H54 (cell line): Measurements from ENCODE around the gene BRPF3.
"Not testable (repeated sequence)": the region's sequence is repeated elsewhere in the genome, so short reads cannot be mapped to it uniquely, and the experiment has no call there.

Experiments
- DNase-seq: peaks from one replicate; pipeline ENCODE4 v3.0.0; 2011; ENCODE audit warnings: low spot score, mixed read lengths; ENCODE audit not compliant: insufficient read length
- FAIRE-seq: peaks from 3 replicates; lab custom pipeline; 2011; peaks lifted over from hg19 to GRCh38; lab: Jason Lieb, UNC
- POLR2A ChIP-seq: IDR thresholded peaks from 2 replicates; pipeline ENCODE4 v1.6.1; 2011; ENCODE audit warnings: low read depth, mild to moderate bottlenecking, low read length

The BRPF3 gene

DNA sequence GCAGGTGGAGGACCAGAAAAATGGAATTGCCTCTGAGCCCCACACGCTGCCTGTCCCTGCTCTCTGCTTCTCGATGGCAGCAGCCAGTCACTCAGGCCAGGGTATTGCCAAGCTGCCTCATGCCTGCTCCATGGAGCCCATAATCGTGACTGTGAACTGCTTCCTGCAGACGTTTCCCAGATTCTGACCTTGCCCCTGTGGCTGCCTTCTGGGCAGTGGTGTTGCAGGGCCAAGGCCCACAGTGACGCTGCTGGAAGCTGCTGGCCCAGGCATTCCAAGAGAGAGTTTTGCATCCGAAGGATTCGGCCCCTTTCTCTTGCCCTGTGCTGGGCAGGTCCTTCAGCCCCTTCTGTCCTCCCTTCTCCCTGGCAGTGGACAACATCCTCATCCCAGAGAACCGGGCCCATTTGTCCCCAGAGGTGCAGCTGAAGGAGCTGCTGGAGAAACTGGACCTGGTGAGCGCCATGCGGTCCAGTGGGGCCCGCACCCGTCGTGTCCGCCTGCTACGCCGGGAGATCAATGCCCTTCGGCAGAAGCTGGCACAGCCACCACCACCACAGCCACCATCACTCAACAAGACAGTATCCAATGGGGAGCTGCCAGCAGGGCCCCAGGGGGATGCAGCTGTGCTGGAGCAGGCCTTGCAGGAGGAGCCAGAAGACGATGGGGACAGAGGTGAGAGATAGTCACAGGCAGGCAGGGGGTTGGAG, 14.5 kb downstream of the BRPF3 start:
- TF ChIP-seq POLR2A: no peak
- DNase-seq (no peak), FAIRE-seq (no peak)

DNA sequence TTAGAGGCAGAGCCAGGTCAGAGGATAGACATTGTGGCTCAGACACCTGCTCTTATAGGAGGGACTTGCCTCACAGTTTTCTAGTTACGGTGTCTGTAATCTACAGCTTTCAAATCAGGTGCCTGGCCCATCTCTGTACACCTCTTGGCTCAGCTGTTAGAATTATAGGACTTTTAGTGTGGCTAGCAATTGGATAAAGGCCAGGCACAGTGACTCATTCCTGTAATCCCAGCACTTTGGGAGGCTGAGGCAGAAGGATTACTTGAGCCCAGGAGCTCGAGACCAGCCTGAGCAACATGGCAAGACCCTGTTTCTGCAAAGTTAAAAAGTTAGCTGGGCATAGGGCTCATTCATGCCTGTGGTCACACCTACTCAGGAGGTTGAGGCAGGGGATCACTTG, 20.0 kb downstream of the BRPF3 start:
- DNase-seq (no peak), FAIRE-seq (no peak)
- no peak for TF ChIP-seq POLR2A

DNA sequence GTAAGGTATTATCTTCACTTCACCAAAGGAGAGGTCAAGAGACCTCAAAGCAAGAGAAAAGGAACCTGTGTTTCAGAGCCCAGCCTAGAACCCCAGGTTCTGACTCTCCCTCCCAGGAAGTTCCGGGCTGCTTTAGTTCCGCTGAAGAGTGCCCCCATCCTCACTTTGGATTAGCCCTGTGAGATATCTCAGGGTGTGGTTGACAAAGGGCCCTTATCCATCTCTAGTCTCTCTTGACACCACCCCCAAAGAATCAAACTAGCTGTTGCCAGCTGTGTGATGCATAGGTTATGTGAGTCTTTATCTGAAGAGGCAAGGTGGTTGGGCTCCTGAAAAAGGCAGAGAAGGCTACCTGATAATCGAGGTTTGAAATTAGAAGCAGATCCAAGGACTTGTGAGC, 20.6 kb downstream of the BRPF3 start:
- DNase-seq (no peak), FAIRE-seq (no peak)
- no peak for TF ChIP-seq POLR2A

DNA sequence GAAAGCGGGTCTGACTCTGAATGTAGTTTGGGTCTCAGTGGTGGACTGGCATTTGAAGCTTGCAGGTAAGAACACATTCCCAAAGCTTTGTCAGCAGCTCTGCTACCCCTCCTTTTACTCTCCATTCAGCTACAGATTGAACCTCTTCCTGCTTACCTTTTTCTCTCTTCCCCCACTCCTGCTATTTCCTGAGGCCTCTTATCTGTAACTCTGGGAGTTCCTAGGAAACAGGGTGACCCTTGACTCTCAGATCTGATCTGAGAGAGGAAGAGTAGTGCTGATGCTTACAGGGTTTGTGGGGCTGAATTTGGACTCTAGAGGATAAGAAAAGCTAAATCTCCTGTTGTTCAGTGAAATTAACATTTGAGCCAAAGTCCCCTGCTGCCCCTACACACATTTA, 21.4 kb downstream of the BRPF3 start:
- no peak for TF ChIP-seq POLR2A
- DNase-seq: no peak
- FAIRE-seq: no peak

DNA sequence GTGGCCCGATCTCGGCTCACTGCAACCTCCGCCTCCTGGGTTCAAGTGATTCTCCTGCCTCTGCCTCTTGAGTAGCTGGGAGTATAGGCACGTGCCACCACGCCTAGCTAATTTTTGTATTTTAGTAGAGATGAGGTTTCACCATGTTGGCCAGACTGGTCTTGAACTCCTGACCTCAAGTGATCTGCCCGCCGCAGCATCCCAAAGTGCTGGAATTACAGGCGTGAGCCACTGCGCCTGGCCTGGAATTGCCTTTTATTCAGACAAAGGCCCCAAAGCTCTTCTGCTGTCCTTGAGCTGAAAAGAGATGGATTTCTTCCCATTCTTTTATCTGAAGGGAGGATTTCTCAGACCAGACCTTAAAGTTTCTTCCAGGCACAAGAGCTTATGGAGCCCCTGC, 22.0 kb downstream of the BRPF3 start:
- not testable (repeated sequence) for FAIRE-seq, DNase-seq

DNA sequence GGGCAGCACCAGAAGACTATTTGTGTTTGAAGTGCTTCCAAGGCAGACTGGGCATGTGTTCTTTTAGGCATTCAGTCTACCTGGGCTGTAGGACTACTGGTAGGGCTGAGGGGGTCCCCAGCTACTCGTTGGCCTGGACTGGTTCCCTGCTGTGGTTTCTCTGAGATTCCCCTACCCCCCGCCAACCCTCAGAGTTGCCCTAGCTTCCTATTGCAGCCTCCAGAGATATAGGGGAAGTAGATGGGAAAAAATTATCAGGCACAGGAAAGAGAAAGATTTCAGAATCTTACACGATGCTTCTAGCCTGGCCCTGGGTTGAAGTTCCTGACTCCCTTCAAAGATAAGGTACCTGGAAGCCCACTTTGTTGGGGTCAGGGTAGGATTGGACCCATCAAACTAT, 22.5 kb downstream of the BRPF3 start:
- TF ChIP-seq POLR2A: no peak
- DNase-seq: no peak
- FAIRE-seq: no peak

DNA sequence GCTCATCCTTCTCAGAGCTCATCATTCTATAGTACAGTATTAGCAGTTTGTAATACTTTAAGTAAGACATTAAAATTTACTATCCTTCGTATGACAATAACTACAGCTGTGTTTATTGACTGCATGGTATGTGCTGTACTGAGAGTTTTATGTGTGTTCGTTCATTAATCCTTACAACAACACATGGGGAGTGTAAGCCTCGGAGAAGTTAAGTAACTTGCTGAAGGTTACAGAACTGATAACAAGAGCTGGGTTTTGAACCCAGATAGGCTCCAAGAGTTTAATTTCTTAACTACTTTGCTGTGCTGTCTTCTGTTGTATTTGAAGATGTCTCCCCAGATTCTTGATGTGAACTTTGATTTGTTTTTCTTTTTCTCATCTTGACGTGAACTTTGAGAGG, 23.7 kb downstream of the BRPF3 start:
- DNase-seq (no peak), FAIRE-seq (no peak)
- TF ChIP-seq POLR2A: no peak

DNA sequence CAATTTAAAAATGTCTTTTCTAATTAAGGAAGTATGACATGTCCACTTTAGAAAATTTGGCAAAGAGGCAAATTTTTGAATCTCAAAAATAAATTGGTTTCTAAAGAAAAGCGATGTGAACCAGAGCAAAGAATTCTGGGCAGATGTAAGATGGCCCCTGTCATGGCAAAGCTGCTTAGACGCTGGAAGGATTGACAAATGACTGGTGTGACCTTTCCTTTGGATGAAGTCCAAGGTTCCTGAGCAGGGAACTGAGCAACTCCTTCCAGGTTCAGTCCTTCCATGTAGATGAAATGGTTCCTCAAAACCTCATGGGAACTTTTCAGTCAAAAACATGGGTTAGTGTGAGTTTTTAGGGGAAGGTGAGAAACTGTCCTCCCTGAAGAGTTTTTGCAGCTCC, 25.1 kb downstream of the BRPF3 start:
- no peak for FAIRE-seq
- TF ChIP-seq POLR2A: no peak
- no peak for DNase-seq

DNA sequence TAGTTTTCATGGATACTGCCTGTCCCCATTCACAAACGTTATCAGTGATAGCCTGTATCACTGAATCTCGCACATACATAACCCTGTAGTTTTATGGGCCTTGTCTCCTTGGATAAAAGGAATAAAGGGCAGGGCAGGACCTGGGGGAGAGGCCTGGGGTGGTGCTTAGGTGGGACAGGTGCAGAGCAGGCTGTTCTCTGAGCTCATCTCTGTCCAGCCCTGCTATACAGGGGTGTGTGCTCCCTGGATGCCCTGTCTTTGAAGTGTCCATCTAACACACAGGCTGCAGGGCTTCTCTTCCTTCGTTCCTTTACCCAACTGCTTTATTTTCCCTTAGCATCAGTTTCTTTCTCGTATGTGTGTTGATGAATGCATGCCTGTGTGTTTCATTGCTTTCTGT, 26.4 kb downstream of the BRPF3 start:
- no peak for TF ChIP-seq POLR2A
- DNase-seq (no peak), FAIRE-seq (no peak)

DNA sequence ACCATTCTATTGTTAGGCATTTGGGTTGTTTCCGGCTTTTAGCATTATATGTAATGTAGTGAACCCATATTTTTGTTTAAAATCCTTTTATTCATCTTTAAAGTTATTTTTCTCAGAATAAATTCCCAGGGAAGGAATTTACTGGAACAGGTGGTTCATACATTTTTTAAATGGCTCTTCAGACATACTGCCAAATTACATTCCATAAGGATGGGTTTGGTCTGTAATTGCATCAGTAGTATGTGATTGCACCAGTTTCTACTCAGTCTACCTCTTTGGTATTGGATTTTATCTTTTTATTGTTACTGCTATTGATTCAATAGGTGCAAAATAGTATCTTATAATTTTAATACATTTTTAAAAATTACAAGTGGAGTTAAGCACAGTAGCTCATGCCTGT, 27.2 kb downstream of the BRPF3 start:
- FAIRE-seq (no peak), DNase-seq (no peak)
- no peak for TF ChIP-seq POLR2A

DNA sequence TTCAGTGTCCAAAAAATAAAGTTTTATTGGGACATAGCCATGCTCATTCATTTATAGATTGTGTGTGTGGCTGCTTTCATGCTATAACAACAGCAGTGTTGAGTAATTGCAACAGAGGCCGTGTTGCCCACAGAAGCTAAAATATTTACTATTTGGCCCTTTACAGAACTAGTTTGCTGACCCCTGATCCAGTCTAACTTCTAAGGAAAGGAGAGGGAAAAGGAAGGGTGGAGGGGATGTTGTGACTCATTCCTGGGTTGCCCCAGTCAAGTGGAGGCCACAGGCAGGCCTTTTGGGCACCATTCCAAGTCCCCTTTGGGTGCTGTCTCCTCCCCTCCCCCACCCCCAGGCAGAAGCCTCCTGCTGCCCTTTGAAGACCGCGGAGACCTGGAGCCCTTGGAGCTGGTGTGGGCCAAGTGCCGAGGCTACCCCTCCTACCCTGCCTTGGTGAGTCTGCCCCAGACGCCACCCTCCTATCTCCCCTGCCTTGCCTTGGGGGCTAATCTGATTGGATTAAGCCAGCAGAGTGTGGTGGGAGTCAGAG, 28.4 kb downstream of the BRPF3 start:
- no peak for FAIRE-seq
- DNase-seq: no peak
- no peak for TF ChIP-seq POLR2A

DNA sequence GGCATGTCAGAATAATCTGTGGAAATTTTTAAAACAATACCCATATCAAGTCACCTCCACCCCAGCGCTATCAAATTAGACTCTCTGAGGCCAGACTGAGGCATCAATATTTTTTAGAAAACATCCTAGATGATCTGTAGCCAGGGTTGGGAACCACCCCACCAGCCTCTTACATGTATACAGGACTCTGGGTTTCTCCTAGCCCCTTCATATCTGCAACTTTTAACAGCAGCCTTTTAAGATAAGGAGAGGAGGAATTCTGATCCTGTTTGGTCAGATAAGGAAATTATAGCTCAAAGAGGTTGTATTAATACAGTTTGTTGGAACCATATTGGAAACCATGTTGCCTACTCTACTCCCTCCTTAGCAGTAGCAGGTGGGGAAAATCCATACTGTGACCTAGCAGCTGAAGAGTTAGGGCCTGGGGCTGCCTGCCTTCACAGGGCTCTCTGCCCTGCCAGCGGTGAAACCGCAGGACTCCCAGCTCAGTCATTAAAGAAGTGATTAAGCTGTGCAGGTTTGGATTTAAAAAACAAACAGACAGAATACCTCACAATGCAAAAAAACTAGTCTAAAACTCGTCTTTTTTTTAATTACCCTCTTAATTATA, 30.0 kb downstream of the BRPF3 start:
- FAIRE-seq (no peak), DNase-seq (no peak)
- no peak for TF ChIP-seq POLR2A

DNA sequence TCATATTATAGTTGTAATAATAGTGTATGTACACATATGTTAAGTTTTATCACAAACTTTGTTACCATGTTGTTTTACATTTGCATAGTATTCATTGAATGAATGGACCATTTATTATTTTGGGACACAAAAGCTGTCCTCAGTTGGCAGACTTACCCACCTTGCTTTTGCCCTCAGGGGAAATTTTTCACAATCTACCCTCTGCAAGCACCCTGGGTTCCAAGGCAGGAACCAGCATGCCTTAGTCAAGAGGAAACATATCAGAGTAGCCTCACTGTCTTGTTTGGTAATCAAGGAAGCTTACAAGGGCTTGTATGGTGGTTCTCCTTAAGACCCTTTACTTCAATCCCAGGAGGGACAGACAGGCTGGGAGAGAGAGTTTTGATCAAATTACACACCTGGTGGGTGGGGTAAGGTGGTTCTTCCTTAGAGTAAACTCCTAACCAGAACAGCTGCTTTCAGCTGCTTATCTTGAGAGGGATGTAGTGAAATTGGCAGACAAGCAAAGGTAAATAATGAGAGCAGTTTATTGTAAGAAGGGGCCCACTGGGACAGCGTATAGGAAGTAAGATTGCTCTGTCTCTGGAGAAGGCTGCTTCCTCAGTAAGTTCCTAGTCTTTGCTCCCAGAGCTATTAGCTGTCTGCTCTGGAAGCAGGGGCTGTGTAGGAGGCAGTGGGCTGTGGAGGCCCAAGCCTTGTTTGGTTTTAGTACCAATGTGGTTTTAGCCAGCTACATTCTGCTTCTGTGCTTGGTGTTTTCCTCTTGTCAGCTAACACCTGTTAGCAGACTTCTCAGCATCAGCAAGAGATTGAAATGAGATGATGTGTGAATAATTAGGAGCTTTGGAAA, 31.1 kb downstream of the BRPF3 start:
- no peak for FAIRE-seq
- no peak for DNase-seq
- no peak for TF ChIP-seq POLR2A

DNA sequence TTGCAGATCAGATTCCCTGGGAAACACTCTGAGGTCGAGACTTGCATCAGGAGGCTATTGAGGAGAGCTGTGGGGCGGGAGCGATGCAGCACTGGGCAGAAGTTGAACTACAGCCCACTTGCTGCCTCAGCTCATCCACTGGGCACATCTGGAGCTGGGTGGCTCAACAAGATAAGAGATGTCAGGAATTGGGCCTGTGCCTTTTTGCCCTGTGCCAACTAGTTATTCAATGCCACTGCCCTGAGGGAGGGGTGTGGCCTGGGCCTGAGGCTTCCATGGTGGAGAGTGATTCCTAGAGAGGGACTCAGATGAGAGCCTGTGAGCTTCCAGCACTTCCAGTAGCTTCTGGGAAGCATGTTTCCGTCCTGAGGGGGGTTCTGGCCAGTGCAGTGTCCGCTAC, 32.7 kb downstream of the BRPF3 start:
- DNase-seq: no peak
- no peak for FAIRE-seq
- TF ChIP-seq POLR2A: no peak
